ENCODE results near the gene COL5A3.
"Not testable (repeated sequence)": the region's sequence is repeated elsewhere in the genome, so short reads cannot be mapped to it uniquely, and the experiment has no call there.

COL5A3 gene

DNA sequence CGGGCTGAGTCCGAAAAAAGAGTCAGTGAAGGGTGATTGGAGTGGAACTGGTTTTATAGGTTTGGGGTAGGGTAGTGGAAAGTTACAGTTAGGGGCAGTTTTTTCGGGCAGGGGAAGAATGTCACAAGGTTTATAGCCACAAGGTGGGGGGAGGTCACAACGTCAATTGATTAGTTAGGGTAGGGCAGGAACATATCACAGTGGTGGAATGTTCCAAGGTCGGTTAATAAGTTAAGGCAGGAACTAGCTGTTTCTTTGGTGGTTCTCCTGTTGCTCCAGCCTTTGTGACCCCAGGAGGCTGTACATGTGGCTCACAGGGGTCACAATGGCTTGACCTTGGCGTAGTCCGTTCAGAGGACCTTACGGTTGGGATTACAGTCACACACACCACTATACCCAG lies 23.3 kb upstream of the COL5A3 start:
- Histone ChIP-seq H3K4me2 (ENCODE audit: low read depth, low read length, poor library complexity, severe bottlenecking) (no peak overlapping the region), H3K79me2 (ENCODE audit: insufficient read depth, low read length) (no peaks in the 10 kb centered on the region), H3K36me3 (ENCODE audit: low read length) (no peaks in the 10 kb centered on the region), H3F3A (ENCODE audit: insufficient read depth) (no peaks in the 10 kb centered on the region), H3K27ac (ENCODE audit: low read depth, low read length) (no peak overlapping the region), H3K4me3 (ENCODE audit: insufficient read depth, low read length, poor library complexity, severe bottlenecking) (no peak overlapping the region), H4K20me1 (ENCODE audit: low read depth, low read length) (no peaks in the 10 kb centered on the region), H3K9me3 (ENCODE audit: insufficient read depth, low read length) (no peaks in the 10 kb centered on the region), H3K27me3 (ENCODE audit: low read length) (no peaks in the 10 kb centered on the region), H3K9me2 (replicated peaks; ENCODE audit: insufficient read depth, low read length) (no peaks in the 10 kb centered on the region), H3K9ac (ENCODE audit: low read length) (no peak overlapping the region), H2AFZ (ENCODE audit: low read depth, low read length, severe bottlenecking) (no peak overlapping the region)
- TF ChIP-seq EZH2phosphoT487 (conservative IDR thresholded peaks at IDR 0.05; ENCODE audit: low read length) = no peak
- TF ChIP-seq, protein P1, sequence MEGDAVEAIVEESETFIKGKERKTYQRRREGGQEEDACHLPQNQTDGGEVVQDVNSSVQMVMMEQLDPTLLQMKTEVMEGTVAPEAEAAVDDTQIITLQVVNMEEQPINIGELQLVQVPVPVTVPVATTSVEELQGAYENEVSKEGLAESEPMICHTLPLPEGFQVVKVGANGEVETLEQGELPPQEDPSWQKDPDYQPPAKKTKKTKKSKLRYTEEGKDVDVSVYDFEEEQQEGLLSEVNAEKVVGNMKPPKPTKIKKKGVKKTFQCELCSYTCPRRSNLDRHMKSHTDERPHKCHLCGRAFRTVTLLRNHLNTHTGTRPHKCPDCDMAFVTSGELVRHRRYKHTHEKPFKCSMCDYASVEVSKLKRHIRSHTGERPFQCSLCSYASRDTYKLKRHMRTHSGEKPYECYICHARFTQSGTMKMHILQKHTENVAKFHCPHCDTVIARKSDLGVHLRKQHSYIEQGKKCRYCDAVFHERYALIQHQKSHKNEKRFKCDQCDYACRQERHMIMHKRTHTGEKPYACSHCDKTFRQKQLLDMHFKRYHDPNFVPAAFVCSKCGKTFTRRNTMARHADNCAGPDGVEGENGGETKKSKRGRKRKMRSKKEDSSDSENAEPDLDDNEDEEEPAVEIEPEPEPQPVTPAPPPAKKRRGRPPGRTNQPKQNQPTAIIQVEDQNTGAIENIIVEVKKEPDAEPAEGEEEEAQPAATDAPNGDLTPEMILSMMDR (IDR thresholded peaks at IDR 0.05; ENCODE audit: insufficient read depth, low read length, poor library complexity, severe bottlenecking) = no peak

DNA sequence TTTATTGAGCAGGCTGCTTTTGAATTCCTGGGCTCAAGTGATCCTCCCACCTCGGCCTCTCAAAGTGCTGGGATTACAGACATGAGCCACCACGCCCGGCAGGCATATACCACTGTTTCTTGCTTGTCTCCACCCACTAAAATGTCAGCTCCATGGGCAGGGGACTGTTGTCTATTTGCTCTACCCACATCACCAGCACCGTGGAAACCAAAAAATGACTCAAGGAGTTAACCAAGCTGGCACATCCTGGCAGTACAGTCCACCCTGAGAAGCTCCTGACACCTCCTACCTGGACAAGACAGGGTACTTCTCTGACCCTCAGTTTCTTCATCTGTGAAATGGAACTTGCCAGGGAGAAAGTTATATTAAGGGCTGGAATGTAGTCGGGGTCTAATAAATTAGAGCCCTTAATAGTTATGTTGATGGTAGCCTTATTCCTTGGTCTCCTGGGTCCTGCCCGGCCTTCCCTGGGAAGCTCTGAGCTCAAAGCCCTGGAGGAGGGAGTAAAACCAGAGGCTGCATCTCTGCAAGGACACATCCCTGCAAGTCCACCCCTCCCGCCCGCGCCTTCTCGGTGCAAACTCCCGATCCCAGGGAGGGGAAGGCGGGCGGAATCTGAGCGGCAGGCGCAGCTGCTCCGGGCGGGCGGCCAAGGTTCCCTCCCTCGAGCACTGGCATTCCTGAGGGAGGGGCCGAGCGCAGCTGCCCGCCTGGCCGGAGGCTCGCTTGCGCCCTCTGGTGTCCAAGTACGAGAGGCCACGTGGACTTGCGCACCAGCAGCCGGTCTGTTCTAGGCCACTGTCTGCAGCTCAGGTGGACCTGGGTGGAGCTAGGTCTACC lies 17.1 kb upstream of the COL5A3 start:
- H3F3A ChIP-seq (ENCODE audit: insufficient read depth) = no peaks in the 10 kb centered on the region
- H3K4me2 ChIP-seq (ENCODE audit: low read depth, low read length, poor library complexity, severe bottlenecking) = peak overlapping the region; percentile 26
- no peak overlapping the region for H3K4me3 ChIP-seq (ENCODE audit: insufficient read depth, low read length, poor library complexity, severe bottlenecking)
- no peak overlapping the region for H3K9ac ChIP-seq (ENCODE audit: low read length)
- H2AFZ ChIP-seq (ENCODE audit: low read depth, low read length, severe bottlenecking) = no peak overlapping the region
- no peaks in the 10 kb centered on the region for H3K9me2 ChIP-seq (replicated peaks; ENCODE audit: insufficient read depth, low read length)
- H3K27ac ChIP-seq (ENCODE audit: low read depth, low read length) = no peak overlapping the region
- no peaks in the 10 kb centered on the region for H3K36me3 ChIP-seq (ENCODE audit: low read length)
- H3K79me2 ChIP-seq (ENCODE audit: insufficient read depth, low read length) = no peaks in the 10 kb centered on the region
- H3K27me3 ChIP-seq (ENCODE audit: low read length) = no peaks in the 10 kb centered on the region
- H3K9me3 ChIP-seq (ENCODE audit: insufficient read depth, low read length) = no peaks in the 10 kb centered on the region
- H4K20me1 ChIP-seq (ENCODE audit: low read depth, low read length) = no peaks in the 10 kb centered on the region
- TF ChIP-seq, protein P1 (IDR thresholded peaks at IDR 0.05; ENCODE audit: insufficient read depth, low read length, poor library complexity, severe bottlenecking) = peak; percentile 79
- TF ChIP-seq EZH2phosphoT487 (conservative IDR thresholded peaks at IDR 0.05; ENCODE audit: low read length) = no peak

DNA sequence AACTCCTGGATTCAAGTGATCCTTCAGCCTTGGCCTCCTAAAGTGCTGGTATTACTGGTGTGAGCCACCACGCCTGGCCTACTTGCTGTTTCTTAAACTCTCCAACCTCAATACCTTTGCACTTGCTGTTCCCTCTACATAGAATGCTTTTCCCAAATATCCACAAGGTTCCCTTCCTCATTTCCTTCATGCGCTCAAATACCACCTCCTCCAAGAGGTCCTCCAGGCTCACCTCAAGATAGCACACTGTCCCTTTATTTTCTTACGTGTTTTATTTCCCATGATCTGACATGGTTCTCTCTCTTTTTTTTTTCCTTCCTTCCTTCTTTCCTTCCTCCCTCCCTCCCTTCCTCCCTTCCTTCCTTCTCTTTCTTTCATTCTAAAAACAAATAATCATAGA lies 16.4 kb upstream of the COL5A3 start:
- Histone ChIP-seq H3K9me3 (ENCODE audit: insufficient read depth, low read length) (no peaks in the 10 kb centered on the region), H2AFZ (ENCODE audit: low read depth, low read length, severe bottlenecking) (no peak overlapping the region), H3K27ac (ENCODE audit: low read depth, low read length) (no peak overlapping the region), H3K9me2 (replicated peaks; ENCODE audit: insufficient read depth, low read length) (no peaks in the 10 kb centered on the region), H4K20me1 (ENCODE audit: low read depth, low read length) (no peaks in the 10 kb centered on the region), H3K36me3 (ENCODE audit: low read length) (no peaks in the 10 kb centered on the region), H3K9ac (ENCODE audit: low read length) (no peak overlapping the region), H3K4me3 (ENCODE audit: insufficient read depth, low read length, poor library complexity, severe bottlenecking) (no peak overlapping the region), H3K79me2 (ENCODE audit: insufficient read depth, low read length) (no peaks in the 10 kb centered on the region), H3K4me2 (ENCODE audit: low read depth, low read length, poor library complexity, severe bottlenecking) (no peak overlapping the region), H3K27me3 (ENCODE audit: low read length) (no peaks in the 10 kb centered on the region), H3F3A (ENCODE audit: insufficient read depth) (no peaks in the 10 kb centered on the region)
- TF ChIP-seq, protein P1 (IDR thresholded peaks at IDR 0.05; ENCODE audit: insufficient read depth, low read length, poor library complexity, severe bottlenecking) = no peak
- no peak for TF ChIP-seq EZH2phosphoT487 (conservative IDR thresholded peaks at IDR 0.05; ENCODE audit: low read length)

DNA sequence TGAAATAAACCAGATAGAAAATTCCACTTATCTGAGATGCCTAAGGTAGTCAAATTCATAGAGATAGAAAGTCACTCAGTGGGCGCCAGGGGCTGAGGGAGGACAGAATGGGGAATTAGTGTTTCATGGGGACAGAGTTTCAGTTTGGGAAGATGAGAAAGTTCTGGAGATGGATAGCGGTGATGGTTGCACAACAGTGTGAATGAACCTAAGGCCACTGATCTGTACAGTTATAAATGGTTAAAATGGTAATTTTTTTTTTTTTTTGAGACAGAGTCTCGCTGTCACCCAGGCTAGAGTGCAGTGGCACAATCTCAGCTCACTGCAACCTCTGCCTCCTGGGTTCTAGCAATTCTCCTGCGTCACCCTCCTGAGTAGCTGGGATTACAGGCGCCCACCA lies 12.8 kb upstream of the COL5A3 start:
- not testable (repeated sequence) for H3K9ac ChIP-seq (ENCODE audit: low read length); H3F3A ChIP-seq (ENCODE audit: insufficient read depth); H3K79me2 ChIP-seq (ENCODE audit: insufficient read depth, low read length); H3K27me3 ChIP-seq (ENCODE audit: low read length); H3K4me2 ChIP-seq (ENCODE audit: low read depth, low read length, poor library complexity, severe bottlenecking); H3K9me2 ChIP-seq (replicated peaks; ENCODE audit: insufficient read depth, low read length); H3K4me3 ChIP-seq (ENCODE audit: insufficient read depth, low read length, poor library complexity, severe bottlenecking); H3K36me3 ChIP-seq (ENCODE audit: low read length); H3K9me3 ChIP-seq (ENCODE audit: insufficient read depth, low read length); H4K20me1 ChIP-seq (ENCODE audit: low read depth, low read length); H3K27ac ChIP-seq (ENCODE audit: low read depth, low read length); H2AFZ ChIP-seq (ENCODE audit: low read depth, low read length, severe bottlenecking)

All from SU-DHL-6 (cell line).